GM10266 (cell line): ENCODE data around the gene ANXA2R.
A peak's percentile ranks its signal among the peaks of the same experiment; 100 is the strongest.

ENCODE experiments used
- DNase-seq: peaks from one replicate; pipeline ENCODE4 v3.0.0; 2012; ENCODE audit errors: extremely low spot score
- TF ChIP-seq, protein P1 (sequence below): IDR thresholded peaks from 2 replicates; pipeline ENCODE4 v1.5.1; 2012; ENCODE audit warnings: mild to moderate bottlenecking, low read depth; ENCODE audit not compliant: control insufficient read depth, insufficient read depth; ENCODE audit errors: missing control alignments

ANXA2R gene

GRCh38 chr5:43045236-43045635 is 5.1 kb upstream of the ANXA2R start:
- TF ChIP-seq, protein P1, sequence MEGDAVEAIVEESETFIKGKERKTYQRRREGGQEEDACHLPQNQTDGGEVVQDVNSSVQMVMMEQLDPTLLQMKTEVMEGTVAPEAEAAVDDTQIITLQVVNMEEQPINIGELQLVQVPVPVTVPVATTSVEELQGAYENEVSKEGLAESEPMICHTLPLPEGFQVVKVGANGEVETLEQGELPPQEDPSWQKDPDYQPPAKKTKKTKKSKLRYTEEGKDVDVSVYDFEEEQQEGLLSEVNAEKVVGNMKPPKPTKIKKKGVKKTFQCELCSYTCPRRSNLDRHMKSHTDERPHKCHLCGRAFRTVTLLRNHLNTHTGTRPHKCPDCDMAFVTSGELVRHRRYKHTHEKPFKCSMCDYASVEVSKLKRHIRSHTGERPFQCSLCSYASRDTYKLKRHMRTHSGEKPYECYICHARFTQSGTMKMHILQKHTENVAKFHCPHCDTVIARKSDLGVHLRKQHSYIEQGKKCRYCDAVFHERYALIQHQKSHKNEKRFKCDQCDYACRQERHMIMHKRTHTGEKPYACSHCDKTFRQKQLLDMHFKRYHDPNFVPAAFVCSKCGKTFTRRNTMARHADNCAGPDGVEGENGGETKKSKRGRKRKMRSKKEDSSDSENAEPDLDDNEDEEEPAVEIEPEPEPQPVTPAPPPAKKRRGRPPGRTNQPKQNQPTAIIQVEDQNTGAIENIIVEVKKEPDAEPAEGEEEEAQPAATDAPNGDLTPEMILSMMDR = no peak
- no peak for DNase-seq

DNA sequence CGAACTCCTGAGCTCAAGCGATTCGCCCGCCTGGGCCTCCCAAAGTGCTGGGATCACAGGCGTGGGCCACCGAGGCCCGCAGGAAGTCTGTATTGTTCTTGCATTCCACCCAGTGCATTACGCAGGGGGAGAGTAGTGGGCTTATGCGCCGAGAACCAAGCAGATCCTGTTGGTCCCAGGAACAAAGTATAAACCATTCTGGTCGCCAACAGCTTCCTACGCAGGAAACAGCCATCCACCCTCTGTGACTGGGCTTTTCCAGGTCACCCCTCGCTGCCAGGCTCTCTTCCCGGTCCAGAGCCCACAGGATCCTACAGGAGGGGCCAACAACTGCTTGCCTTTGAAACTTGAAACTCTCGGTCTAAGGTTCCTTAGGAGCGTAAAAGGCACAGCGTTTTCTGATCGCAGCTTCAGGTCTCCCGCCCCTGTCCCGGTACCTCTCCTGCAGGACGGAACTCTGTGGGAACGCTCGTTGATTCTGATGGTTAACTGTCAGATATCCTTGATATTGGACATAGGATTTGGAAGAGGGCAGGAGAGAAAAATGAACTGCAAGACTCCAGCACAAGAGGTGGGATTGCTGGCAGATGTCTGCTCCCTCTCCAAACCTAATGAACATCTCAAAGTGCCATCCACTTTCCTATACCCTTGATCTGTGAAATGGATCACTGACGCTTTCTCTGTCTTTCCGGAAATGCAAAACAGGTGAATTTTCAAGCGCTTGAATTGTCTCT is 4.2 kb upstream of the ANXA2R start:
- TF ChIP-seq, protein P1 = no peak
- no peak for DNase-seq

GRCh38 chr5:43043400-43043756 is 3.3 kb upstream of the ANXA2R start:
- DNase-seq = no peak
- TF ChIP-seq, protein P1 = no peak

DNA sequence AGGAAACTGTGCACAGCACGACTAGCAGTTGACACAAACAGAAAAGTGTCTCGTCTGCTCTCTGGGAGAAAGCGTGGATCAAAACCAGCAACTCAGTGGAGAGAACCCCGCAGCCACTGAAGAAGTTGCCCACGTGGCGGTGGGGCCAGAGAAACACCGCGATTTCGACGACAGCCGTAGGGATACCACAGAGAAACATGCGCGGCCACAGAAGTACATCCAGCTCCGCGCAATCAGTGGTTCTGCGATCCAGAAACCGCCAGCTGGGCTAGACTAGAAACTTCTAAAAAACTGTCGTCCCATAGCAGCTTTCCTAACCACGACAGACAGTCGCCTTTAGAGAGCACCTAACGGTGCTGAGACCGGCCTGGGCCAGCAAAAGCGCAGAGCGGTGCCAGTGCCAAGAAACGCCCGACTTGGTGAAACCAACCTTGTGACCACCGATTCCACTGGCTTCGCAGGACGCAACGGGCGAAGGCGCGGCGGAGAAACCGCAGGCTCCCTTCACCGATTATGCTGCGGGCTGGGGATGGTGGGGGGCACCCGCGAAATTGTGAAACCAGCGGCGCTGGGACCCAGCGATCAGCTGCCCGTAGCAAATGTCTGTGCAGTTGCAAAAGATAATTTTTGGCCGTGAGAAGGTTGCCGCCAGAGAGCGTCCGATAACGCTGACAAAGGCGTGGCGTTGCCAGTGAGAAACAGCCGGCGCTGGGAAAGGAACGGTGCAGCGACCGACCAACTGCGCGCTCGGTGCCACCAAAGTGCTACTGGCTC is 2.7 kb upstream of the ANXA2R start:
- peak; percentile 52 for DNase-seq
- TF ChIP-seq, protein P1 = peak; percentile 51

DNA sequence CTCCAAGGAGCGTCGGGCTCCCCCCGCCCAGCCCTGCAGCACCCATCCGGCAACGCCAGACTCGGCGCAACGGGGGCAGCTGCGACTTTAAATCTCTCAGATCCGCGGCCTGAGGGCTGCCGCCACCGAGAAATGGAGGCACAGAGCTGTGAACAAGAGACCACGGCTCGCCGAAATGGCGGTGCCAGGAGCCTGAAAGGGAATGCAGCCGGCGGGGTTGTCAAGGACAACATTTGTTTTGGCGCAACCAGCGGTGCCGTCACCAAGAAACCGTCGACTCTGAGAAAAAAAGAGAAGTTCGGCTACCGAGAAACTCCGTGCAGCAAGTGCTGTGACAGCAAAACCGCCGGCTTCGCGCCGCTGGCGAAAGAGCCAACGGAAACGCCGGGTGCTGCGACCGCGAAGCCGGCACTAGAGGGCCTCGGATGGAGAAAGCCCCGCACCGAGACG is 2.1 kb upstream of the ANXA2R start:
- DNase-seq = peak; percentile 52
- TF ChIP-seq, protein P1 = peak; percentile 29

DNA sequence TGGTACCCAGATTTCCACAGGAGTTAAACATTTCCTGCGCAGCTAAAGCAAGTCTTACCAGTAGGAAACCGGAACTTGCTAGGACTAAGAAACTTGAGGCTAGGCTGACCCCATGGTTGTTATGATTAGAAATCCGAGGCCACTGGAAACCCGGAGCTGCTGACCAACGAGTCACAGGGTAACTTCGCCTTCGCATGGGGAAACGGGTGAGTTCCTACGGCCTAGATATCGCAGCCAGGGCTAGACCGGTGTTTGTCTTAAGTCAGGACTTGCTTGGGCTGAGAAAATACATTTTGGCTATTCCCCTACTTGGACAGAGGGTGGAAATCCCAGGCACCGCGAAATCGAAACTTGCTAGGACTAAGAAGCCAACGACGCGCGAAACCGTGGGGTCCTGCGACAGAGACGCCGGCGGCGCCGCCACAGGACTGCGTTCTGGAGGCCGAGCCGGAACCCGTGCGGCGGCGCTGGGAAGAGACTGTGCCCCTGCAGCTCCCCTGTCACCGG is 1.6 kb upstream of the ANXA2R start:
- TF ChIP-seq, protein P1 = no peak
- no peak for DNase-seq

GRCh38 chr5:43041110-43041668 is 1.1 kb upstream of the ANXA2R start:
- TF ChIP-seq, protein P1 = no peak
- no peak for DNase-seq
